ENCODE data around the gene FNDC3B. TPM values are rescaled to one million over a fixed set of nuclear protein-coding genes. Genes with fewer than 3 reads are reported as not detected.
A peak's percentile ranks its signal among the peaks of the same experiment; 100 is the strongest.

Gene FNDC3B
- total RNA-seq, 2 experiments from 2014 or later = 13.4 to 15.3 TPM

- no peak overlapping the region for H3K4me3 Mint-ChIP-seq
- no peaks in the 10 kb centered on the region for H3K27me3 Mint-ChIP-seq
- H3K4me1 Mint-ChIP-seq = peaks cover 3% of the 10 kb centered on the region
- CTCF ChIA-PET = interaction anchor here (1.2 kb wide), 1 partner anchor 15 kb away, joined by 3 read pairs; no protein-coding TSS in a partner anchor
- H3K9me3 Mint-ChIP-seq = peaks cover 3% of the 10 kb centered on the region
- H3K36me3 Mint-ChIP-seq (ENCODE audit: low read depth) = peaks cover 2% of the 10 kb centered on the region
- H3K27ac Mint-ChIP-seq = no peak overlapping the region
- no peak for DNase-seq
- POLR2A ChIA-PET = no interaction called here
Observed at GRCh38 chr3:172177803-172178316, 138.5 kb downstream of the FNDC3B start.

GRCh38 chr3:172179680-172180399, 140.5 kb downstream of the FNDC3B start:
- no peak for DNase-seq
- H3K9me3 Mint-ChIP-seq = no peaks in the 10 kb centered on the region
- POLR2A ChIA-PET = no interaction called here
- peaks cover 2% of the 10 kb centered on the region for H3K36me3 Mint-ChIP-seq (ENCODE audit: low read depth)
- no peak overlapping the region for H3K27ac Mint-ChIP-seq
- H3K4me3 Mint-ChIP-seq = no peak overlapping the region
- CTCF ChIA-PET = no interaction called here
- peaks cover 3% of the 10 kb centered on the region for H3K4me1 Mint-ChIP-seq
- no peaks in the 10 kb centered on the region for H3K27me3 Mint-ChIP-seq

GRCh38 chr3:172180473-172180872, 141.1 kb downstream of the FNDC3B start:
- H3K27ac Mint-ChIP-seq = no peak overlapping the region
- no peaks in the 10 kb centered on the region for H3K9me3 Mint-ChIP-seq
- CTCF ChIA-PET = no interaction called here
- peaks cover 3% of the 10 kb centered on the region for H3K4me1 Mint-ChIP-seq
- POLR2A ChIA-PET = no interaction called here
- DNase-seq = no peak
- H3K4me3 Mint-ChIP-seq = no peak overlapping the region
- H3K27me3 Mint-ChIP-seq = no peaks in the 10 kb centered on the region
- H3K36me3 Mint-ChIP-seq (ENCODE audit: low read depth) = peaks cover 2% of the 10 kb centered on the region

GRCh38 chr3:172181932-172182586, 142.7 kb downstream of the FNDC3B start:
- ChIA-PET CTCF (no interaction called here), POLR2A (no interaction called here)
- Mint-ChIP-seq H3K27me3 (no peaks in the 10 kb centered on the region), H3K4me3 (no peak overlapping the region), H3K4me1 (peaks cover 3% of the 10 kb centered on the region), H3K9me3 (no peaks in the 10 kb centered on the region), H3K36me3 (ENCODE audit: low read depth) (peaks cover 2% of the 10 kb centered on the region), H3K27ac (peak overlapping the region; percentile 33)
- no peak for DNase-seq

- no peaks in the 10 kb centered on the region for H3K27me3 Mint-ChIP-seq
- POLR2A ChIA-PET = no interaction called here
- peaks cover 3% of the 10 kb centered on the region for H3K4me1 Mint-ChIP-seq
- DNase-seq = no peak
- H3K4me3 Mint-ChIP-seq = no peak overlapping the region
- H3K9me3 Mint-ChIP-seq = no peaks in the 10 kb centered on the region
- CTCF ChIA-PET = interaction anchor here (1.1 kb wide), 1 partner anchor 12 kb away, joined by 3 read pairs; no protein-coding TSS in a partner anchor
- H3K27ac Mint-ChIP-seq = no peak overlapping the region
- H3K36me3 Mint-ChIP-seq (ENCODE audit: low read depth) = peaks cover 2% of the 10 kb centered on the region
Observed at GRCh38 chr3:172182797-172183196, 143.4 kb downstream of the FNDC3B start.

GRCh38 chr3:172184106-172184822, 144.9 kb downstream of the FNDC3B start:
- no peak for DNase-seq
- ChIA-PET POLR2A (no interaction called here), CTCF (interaction anchor here (0.6 to 1.1 kb wide), 2 partner anchors 14 to 82 kb away, joined by 3 to 4 read pairs; no protein-coding TSS in a partner anchor)
- Mint-ChIP-seq H3K36me3 (ENCODE audit: low read depth) (peaks cover 2% of the 10 kb centered on the region), H3K9me3 (no peaks in the 10 kb centered on the region), H3K27me3 (no peaks in the 10 kb centered on the region), H3K27ac (no peak overlapping the region), H3K4me3 (no peak overlapping the region), H3K4me1 (peaks cover 3% of the 10 kb centered on the region)

- H3K4me3 Mint-ChIP-seq = no peak overlapping the region
- H3K27ac Mint-ChIP-seq = no peak overlapping the region
- peaks cover 3% of the 10 kb centered on the region for H3K4me1 Mint-ChIP-seq
- H3K27me3 Mint-ChIP-seq = no peaks in the 10 kb centered on the region
- ChIA-PET CTCF (interaction anchor here (1.3 kb wide), 1 partner anchor 16 kb away, joined by 3 read pairs; no protein-coding TSS in a partner anchor), POLR2A (no interaction called here)
- H3K36me3 Mint-ChIP-seq (ENCODE audit: low read depth) = no peaks in the 10 kb centered on the region
- H3K9me3 Mint-ChIP-seq = no peaks in the 10 kb centered on the region
- no peak for DNase-seq
Observed at GRCh38 chr3:172185907-172186306, 146.5 kb downstream of the FNDC3B start.

- Mint-ChIP-seq H3K36me3 (ENCODE audit: low read depth) (no peaks in the 10 kb centered on the region), H3K9me3 (no peaks in the 10 kb centered on the region), H3K27me3 (no peaks in the 10 kb centered on the region), H3K4me3 (no peak overlapping the region), H3K4me1 (peaks cover 3% of the 10 kb centered on the region), H3K27ac (no peak overlapping the region)
- DNase-seq = no peak
- ChIA-PET CTCF (no interaction called here), POLR2A (no interaction called here)
Observed at GRCh38 chr3:172186607-172187006, 147.2 kb downstream of the FNDC3B start.

- ChIA-PET POLR2A (no interaction called here), CTCF (no interaction called here)
- Mint-ChIP-seq H3K36me3 (ENCODE audit: low read depth) (no peaks in the 10 kb centered on the region), H3K9me3 (no peaks in the 10 kb centered on the region), H3K4me3 (no peak overlapping the region), H3K27me3 (no peaks in the 10 kb centered on the region), H3K4me1 (no peaks in the 10 kb centered on the region), H3K27ac (no peak overlapping the region)
- no peak for DNase-seq
Observed at GRCh38 chr3:172187511-172187910, 148.1 kb downstream of the FNDC3B start.

GRCh38 chr3:172188511-172188910, 149.1 kb downstream of the FNDC3B start:
- DNase-seq = no peak
- no peaks in the 10 kb centered on the region for H3K4me1 Mint-ChIP-seq
- no peak overlapping the region for H3K27ac Mint-ChIP-seq
- no peaks in the 10 kb centered on the region for H3K9me3 Mint-ChIP-seq
- no peaks in the 10 kb centered on the region for H3K36me3 Mint-ChIP-seq (ENCODE audit: low read depth)
- POLR2A ChIA-PET = no interaction called here
- H3K27me3 Mint-ChIP-seq = no peaks in the 10 kb centered on the region
- H3K4me3 Mint-ChIP-seq = no peak overlapping the region
- CTCF ChIA-PET = no interaction called here

GRCh38 chr3:172189213-172189612, 149.8 kb downstream of the FNDC3B start:
- Mint-ChIP-seq H3K27me3 (no peaks in the 10 kb centered on the region), H3K4me1 (no peaks in the 10 kb centered on the region), H3K9me3 (no peaks in the 10 kb centered on the region), H3K4me3 (no peak overlapping the region), H3K27ac (no peak overlapping the region), H3K36me3 (ENCODE audit: low read depth) (no peaks in the 10 kb centered on the region)
- DNase-seq = no peak
- ChIA-PET POLR2A (no interaction called here), CTCF (no interaction called here)

- CTCF ChIA-PET = no interaction called here
- Mint-ChIP-seq H3K4me3 (no peak overlapping the region), H3K4me1 (no peaks in the 10 kb centered on the region), H3K9me3 (no peaks in the 10 kb centered on the region), H3K27me3 (no peaks in the 10 kb centered on the region), H3K27ac (no peak overlapping the region), H3K36me3 (ENCODE audit: low read depth) (no peaks in the 10 kb centered on the region)
- DNase-seq = no peak
- POLR2A ChIA-PET = no interaction called here
Observed at GRCh38 chr3:172189987-172190603, 150.7 kb downstream of the FNDC3B start.

GRCh38 chr3:172190980-172191379, 151.6 kb downstream of the FNDC3B start:
- Mint-ChIP-seq H3K27me3 (no peaks in the 10 kb centered on the region), H3K27ac (no peak overlapping the region), H3K9me3 (no peaks in the 10 kb centered on the region), H3K4me3 (no peak overlapping the region), H3K36me3 (ENCODE audit: low read depth) (no peaks in the 10 kb centered on the region), H3K4me1 (no peaks in the 10 kb centered on the region)
- no peak for DNase-seq
- CTCF ChIA-PET = no interaction called here
- POLR2A ChIA-PET = interaction anchor here (0.5 kb wide), 1 partner anchor 1806 kb away, joined by 3 read pairs; no protein-coding TSS in a partner anchor
